OCI-LY7 (cell line): ENCODE data around the gene DDX42. TPM values are rescaled to one million over a fixed set of nuclear protein-coding genes. Genes with fewer than 3 reads are reported as not detected.
A peak's percentile ranks its signal among the peaks of the same experiment; 100 is the strongest.

Experiments
- BruUV-seq: library from RNA; stranded (reverse); fragments of 400-500 nt; replicated peaks from 2 replicates; lab custom pipeline; 2021; lab: Mats Ljungman, UMichigan
- CTCF ChIA-PET: fragments of 300-600 bp; sonication (Branson Sonifier 250); formaldehyde crosslinking; loops from one replicate; lab custom pipeline; 2022; ENCODE audit warnings: antibody characterized with exemption; ENCODE audit not compliant: unreplicated experiment; lab: Charles Lee
- POLR2A ChIA-PET: fragments of 300-600 bp; sonication (Branson Sonifier 250); formaldehyde crosslinking; loops from one replicate; lab custom pipeline; 2022; ENCODE audit warnings: antibody characterized with exemption; lab: Charles Lee
- DNase-seq: peaks from one replicate; pipeline ENCODE4 v3.0.0-alpha.2; 2015; ENCODE audit warnings: low spot score
- H2AFZ ChIP-seq: fragments of 200-600 bp; sonication (generic), shearing (Covaris generic); 2 replicates; pipeline ENCODE4 v1.6.1; 2014; ENCODE audit warnings: mild to moderate bottlenecking, antibody characterized with exemption, low read length, moderate library complexity
- H3K27ac ChIP-seq: fragments of 200-600 bp; sonication (generic); 2 replicates; pipeline ENCODE4 v1.5.1; 2014; ENCODE audit warnings: mixed run types, low read depth, mild to moderate bottlenecking, moderate library complexity, low read length, inconsistent platforms; ENCODE audit not compliant: poor library complexity, severe bottlenecking
- H3K36me3 ChIP-seq: fragments of 200-600 bp; sonication (generic); 2 replicates; pipeline ENCODE4 v1.6.1; 2014; ENCODE audit warnings: mild to moderate bottlenecking, antibody characterized with exemption, low read length, moderate library complexity, mixed read lengths; ENCODE audit not compliant: insufficient read depth
- H3K4me1 ChIP-seq: fragments of 200-600 bp; sonication (generic); 2 replicates; pipeline ENCODE4 v1.5.1; 2014; ENCODE audit warnings: mild to moderate bottlenecking, low read length; ENCODE audit not compliant: insufficient read depth, poor library complexity, severe bottlenecking
- H3K4me2 ChIP-seq: fragments of 200-600 bp; sonication (generic); 2 replicates; pipeline ENCODE4 v1.6.1; 2014; ENCODE audit warnings: mild to moderate bottlenecking, low read length
- H3K4me3 ChIP-seq: fragments of 200-600 bp; sonication (generic); 2 replicates; pipeline ENCODE4 v1.5.1; 2014; ENCODE audit warnings: mild to moderate bottlenecking, low read depth, low read length; ENCODE audit not compliant: poor library complexity, severe bottlenecking
- H3K79me2 ChIP-seq: fragments of 200-600 bp; sonication (generic); 2 replicates; pipeline ENCODE4 v1.6.1; 2016; ENCODE audit warnings: low read depth, mild to moderate bottlenecking, low read length, moderate library complexity, mixed read lengths; ENCODE audit not compliant: insufficient read depth
- H3K9me2 ChIP-seq: fragments of 200-600 bp; sonication (generic); 2 replicates; pipeline ENCODE4 v1.6.1; 2016; ENCODE audit warnings: mild to moderate bottlenecking, low read length, mixed read lengths; ENCODE audit not compliant: insufficient read depth
- H3K9me3 ChIP-seq: fragments of 200-600 bp; sonication (generic); 2 replicates; pipeline ENCODE4 v1.6.1; 2014; ENCODE audit warnings: mild to moderate bottlenecking, mixed run types, low read length, mixed read lengths
- H4K20me1 ChIP-seq: fragments of 200-600 bp; sonication (generic); 2 replicates; pipeline ENCODE4 v1.6.1; 2014; ENCODE audit warnings: mild to moderate bottlenecking, antibody characterized with exemption, low read length, moderate library complexity, mixed read lengths; ENCODE audit not compliant: insufficient read depth
- EZH2phosphoT487 ChIP-seq: fragments of 200-600 bp; sonication (generic); IDR thresholded peaks from 2 replicates; pipeline ENCODE4 v1.6.1; 2018; ENCODE audit warnings: low read depth, borderline replicate concordance, mild to moderate bottlenecking, mixed run types, antibody characterized with exemption, low read length, moderate library complexity, mixed read lengths
- intact Hi-C: fragments of 100-400 bp; cut with micrococcal nuclease; formaldehyde crosslinking; loops from one replicate; pipeline ENCODE4 v1.10.0; 2022; ENCODE audit not compliant: unreplicated experiment
- total RNA-seq, 2 experiments: library from RNA; depleted of rRNA in 1 of 2; stranded (reverse); fragments of >200 nt in 1 of 2; shearing (Covaris generic) in 1 of 2; gene quantifications; 2 replicates each; pipeline ENCODE4 v1.2.3, GENCODE V29; 2014 to 2022
- TF ChIP-seq, protein P1 (sequence below): fragments of 200-600 bp; sonication (generic); conservative IDR thresholded peaks from 2 replicates; pipeline ENCODE4 v1.5.1; 2014; ENCODE audit warnings: mild to moderate bottlenecking, antibody characterized with exemption, low read length, moderate library complexity, mixed read lengths

DDX42 gene
- total RNA-seq, 2 experiments from 2014 or later: 85.1 to 145 TPM

GRCh38 chr17:63741408-63742173 is 32.4 kb upstream of the DDX42 start, which contains the start of gene STRADA:
STRADA (minus strand) TSS chr17:63741799; CDS start chr17:63728369, 13,430 bp downstream.
- CTCF ChIA-PET: no interaction called here
- H3K4me3 ChIP-seq: peak within 1 kb of the TSS; percentile 98
- H3K79me2 ChIP-seq: peaks cover 28% of the 10 kb centered on the region
- H4K20me1 ChIP-seq: 0 out of 2 replicates have a peak, but pooled peaks cover 6% of the 10 kb centered on the region
- H3K4me2 ChIP-seq: peak within 1 kb of the TSS; percentile 98
- POLR2A ChIA-PET: interaction anchor here (0.7 to 1.7 kb wide), 20 partner anchors 9 to 474 kb away, joined by 3 to 11 read pairs (median 4); partner anchors contain the start of genes CCDC47, DDX42 and MAP3K3
- H3K9me2 ChIP-seq: no peaks in the 10 kb centered on the region
- TF ChIP-seq, protein P1, sequence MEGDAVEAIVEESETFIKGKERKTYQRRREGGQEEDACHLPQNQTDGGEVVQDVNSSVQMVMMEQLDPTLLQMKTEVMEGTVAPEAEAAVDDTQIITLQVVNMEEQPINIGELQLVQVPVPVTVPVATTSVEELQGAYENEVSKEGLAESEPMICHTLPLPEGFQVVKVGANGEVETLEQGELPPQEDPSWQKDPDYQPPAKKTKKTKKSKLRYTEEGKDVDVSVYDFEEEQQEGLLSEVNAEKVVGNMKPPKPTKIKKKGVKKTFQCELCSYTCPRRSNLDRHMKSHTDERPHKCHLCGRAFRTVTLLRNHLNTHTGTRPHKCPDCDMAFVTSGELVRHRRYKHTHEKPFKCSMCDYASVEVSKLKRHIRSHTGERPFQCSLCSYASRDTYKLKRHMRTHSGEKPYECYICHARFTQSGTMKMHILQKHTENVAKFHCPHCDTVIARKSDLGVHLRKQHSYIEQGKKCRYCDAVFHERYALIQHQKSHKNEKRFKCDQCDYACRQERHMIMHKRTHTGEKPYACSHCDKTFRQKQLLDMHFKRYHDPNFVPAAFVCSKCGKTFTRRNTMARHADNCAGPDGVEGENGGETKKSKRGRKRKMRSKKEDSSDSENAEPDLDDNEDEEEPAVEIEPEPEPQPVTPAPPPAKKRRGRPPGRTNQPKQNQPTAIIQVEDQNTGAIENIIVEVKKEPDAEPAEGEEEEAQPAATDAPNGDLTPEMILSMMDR: no peak
- no peak for TF ChIP-seq EZH2phosphoT487
- BruUV-seq: no TSS peak
- intact Hi-C loops: loop anchor here (1.0 to 10.0 kb wide), 7 partner anchors 32 to 403 kb away; partner anchors contain the start of genes CCDC47, FTSJ3, MAP3K3 and PSMC5
- H2AFZ ChIP-seq: peak within 1 kb of the TSS; percentile 70
- peak within 1 kb of the TSS; percentile 98 for H3K27ac ChIP-seq
- H3K36me3 ChIP-seq: peaks cover 28% of the 10 kb centered on the region
- peak; percentile 99 for DNase-seq
- H3K4me1 ChIP-seq: peaks cover 61% of the 10 kb centered on the region
- no peaks in the 10 kb centered on the region for H3K9me3 ChIP-seq

DNA sequence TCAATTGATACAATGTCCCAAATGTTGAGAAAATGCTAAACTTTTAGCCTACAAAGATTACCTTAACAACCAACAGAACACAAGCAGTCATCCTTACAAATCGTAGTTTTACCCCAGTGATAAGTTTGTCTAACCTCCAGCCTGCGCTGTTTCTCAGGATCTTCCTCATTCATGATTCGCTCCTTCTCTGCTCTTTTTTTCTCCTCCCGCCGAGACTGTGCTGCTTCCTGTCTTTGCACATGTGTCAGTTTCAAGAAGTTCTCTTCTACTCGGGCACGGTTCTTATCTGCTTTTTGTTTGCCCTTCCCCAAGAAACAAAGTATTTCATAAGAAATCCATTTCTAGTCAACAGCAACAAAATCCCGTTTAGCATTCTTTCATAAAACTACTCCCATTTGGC is 22.2 kb upstream of the DDX42 start:
- intact Hi-C loops: loop anchor here (10.0 kb wide), 1 partner anchor 53 kb away; no protein-coding TSS in a partner anchor
- DNase-seq: no peak
- Histone ChIP-seq H3K9me2 (no peaks in the 10 kb centered on the region), H3K36me3 (peaks cover 100% of the 10 kb centered on the region), H3K4me2 (no peak overlapping the region), H3K79me2 (no peaks in the 10 kb centered on the region), H3K4me3 (no peak overlapping the region), H3K9me3 (no peaks in the 10 kb centered on the region), H4K20me1 (no peaks in the 10 kb centered on the region), H2AFZ (no peak overlapping the region), H3K4me1 (peaks cover 4% of the 10 kb centered on the region), H3K27ac (no peak overlapping the region)
- ChIA-PET CTCF (no interaction called here), POLR2A (interaction anchor here (0.6 to 1.5 kb wide), 4 partner anchors 10 to 1101 kb away, joined by 4 to 7 read pairs (median 6); partner anchors contain the start of gene STRADA)
- TF ChIP-seq, protein P1: no peak
- TF ChIP-seq EZH2phosphoT487: no peak
- BruUV-seq: no TSS peak
